Endothelial cell (in vitro differentiated cells): ENCODE measurements around the gene HAUS8. TPM values are rescaled to one million over a fixed set of nuclear protein-coding genes. Genes with fewer than 3 reads are reported as not detected.

Experiments
- DNase-seq: peaks from one replicate; pipeline ENCODE4 v3.0.0; 2021; ENCODE audit warnings: low spot score
- H3K27ac Mint-ChIP-seq: one replicate; pipeline ENCODE4 v1.8.0; 2021; ENCODE audit warnings: mixed read lengths, inconsistent platforms; ENCODE audit not compliant: unreplicated experiment
- H3K27me3 Mint-ChIP-seq: one replicate; pipeline ENCODE4 v1.8.0; 2021; ENCODE audit warnings: mild to moderate bottlenecking, moderate library complexity, mixed read lengths, inconsistent platforms; ENCODE audit not compliant: unreplicated experiment
- H3K36me3 Mint-ChIP-seq: one replicate; pipeline ENCODE4 v1.8.0; 2021; ENCODE audit warnings: mild to moderate bottlenecking, low read depth, mixed read lengths, inconsistent platforms; ENCODE audit not compliant: unreplicated experiment
- H3K4me1 Mint-ChIP-seq: one replicate; pipeline ENCODE4 v1.8.0; 2021; ENCODE audit warnings: mild to moderate bottlenecking, mixed read lengths, inconsistent platforms; ENCODE audit not compliant: unreplicated experiment
- H3K4me3 Mint-ChIP-seq: one replicate; pipeline ENCODE4 v1.8.0; 2021; ENCODE audit warnings: mild to moderate bottlenecking, mixed read lengths, inconsistent platforms; ENCODE audit not compliant: unreplicated experiment
- H3K9me3 Mint-ChIP-seq: one replicate; pipeline ENCODE4 v1.8.0; 2021; ENCODE audit warnings: mixed read lengths, inconsistent platforms; ENCODE audit not compliant: unreplicated experiment
- CTCF ChIP-seq: fragments of 200-600 bp; sonication (generic); IDR thresholded peaks from one replicate; pipeline ENCODE4 v1.5.0; 2021; ENCODE audit warnings: antibody characterized with exemption; ENCODE audit not compliant: unreplicated experiment
- total RNA-seq: library from RNA; stranded (reverse); fragmentation: NEBNext Ultra II Directional; extraction: Animal tissue kit (Norgen Biotek cat#: 25700); gene quantifications from one replicate; pipeline ENCODE4 v1.2.1, GENCODE V29; 2021; ENCODE audit not compliant: unreplicated experiment

Gene HAUS8
- total RNA-seq, 1 donor from 2014 or later, result 6.9 TPM

DNA sequence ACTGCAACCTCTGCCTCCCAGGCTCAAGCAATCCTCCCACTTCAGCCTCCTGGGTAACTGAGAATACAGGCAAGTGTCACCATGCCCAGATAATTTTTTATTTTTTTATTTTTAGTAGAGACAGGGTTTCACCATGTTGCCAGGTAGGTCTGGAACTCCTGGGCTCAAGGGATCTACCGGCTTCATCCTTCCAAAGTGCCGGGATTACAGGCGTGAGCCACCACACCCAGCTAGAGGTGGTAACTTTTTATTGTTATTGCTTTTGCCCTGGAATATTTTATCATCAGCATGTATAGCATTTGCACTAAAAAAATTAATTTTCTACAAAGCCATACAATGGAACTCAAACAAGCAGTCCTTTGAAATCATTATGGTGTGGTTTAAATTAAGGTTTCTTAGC, 14.0 kb downstream of the HAUS8 start:
- TF ChIP-seq CTCF, result no peak
- H3K27ac Mint-ChIP-seq, result no peak overlapping the region
- DNase-seq, result no peak
- peaks cover 31% of the 10 kb centered on the region for H3K36me3 Mint-ChIP-seq
- H3K4me3 Mint-ChIP-seq, result no peak overlapping the region
- H3K27me3 Mint-ChIP-seq, result no peaks in the 10 kb centered on the region
- peaks cover 7% of the 10 kb centered on the region for H3K9me3 Mint-ChIP-seq
- no peaks in the 10 kb centered on the region for H3K4me1 Mint-ChIP-seq

GRCh38 chr19:17060802-17061201, 14.4 kb downstream of the HAUS8 start:
- no peak overlapping the region for H3K27ac Mint-ChIP-seq
- no peak overlapping the region for H3K4me3 Mint-ChIP-seq
- peaks cover 7% of the 10 kb centered on the region for H3K9me3 Mint-ChIP-seq
- H3K27me3 Mint-ChIP-seq, result no peaks in the 10 kb centered on the region
- no peak for DNase-seq
- no peaks in the 10 kb centered on the region for H3K4me1 Mint-ChIP-seq
- peaks cover 31% of the 10 kb centered on the region for H3K36me3 Mint-ChIP-seq
- no peak for TF ChIP-seq CTCF

- H3K27me3 Mint-ChIP-seq, result peaks cover 2% of the 10 kb centered on the region
- H3K9me3 Mint-ChIP-seq, result peaks cover 7% of the 10 kb centered on the region
- no peak for TF ChIP-seq CTCF
- H3K4me3 Mint-ChIP-seq, result peak overlapping the region; percentile 33
- no peak overlapping the region for H3K27ac Mint-ChIP-seq
- DNase-seq, result no peak
- H3K4me1 Mint-ChIP-seq, result no peaks in the 10 kb centered on the region
- peaks cover 31% of the 10 kb centered on the region for H3K36me3 Mint-ChIP-seq
These were observed 17.0 kb downstream of the HAUS8 start for GRCh38 chr19:17058236-17058635.

GRCh38 chr19:17055636-17056035, 19.6 kb downstream of the HAUS8 start:
- no peaks in the 10 kb centered on the region for H3K4me1 Mint-ChIP-seq
- peaks cover 32% of the 10 kb centered on the region for H3K36me3 Mint-ChIP-seq
- no peak for TF ChIP-seq CTCF
- no peak overlapping the region for H3K27ac Mint-ChIP-seq
- peaks cover 7% of the 10 kb centered on the region for H3K9me3 Mint-ChIP-seq
- peaks cover 2% of the 10 kb centered on the region for H3K27me3 Mint-ChIP-seq
- H3K4me3 Mint-ChIP-seq, result no peak overlapping the region
- DNase-seq, result no peak

- no peak for DNase-seq
- TF ChIP-seq CTCF, result no peak
- Mint-ChIP-seq H3K4me3 (no peak overlapping the region), H3K9me3 (peaks cover 7% of the 10 kb centered on the region), H3K27ac (no peak overlapping the region), H3K27me3 (peaks cover 2% of the 10 kb centered on the region), H3K4me1 (no peaks in the 10 kb centered on the region), H3K36me3 (peaks cover 28% of the 10 kb centered on the region)
These were observed 20.5 kb downstream of the HAUS8 start for GRCh38 chr19:17054746-17055145.
